Uterus (tissue), 2 donors: ENCODE measurements around the gene KCNQ1.

ENCODE experiments used
- CTCF ChIP-seq, 4 experiments: fragments of 200-600 bp in 2 of 4; fragments of 450-650 bp in 2 of 4; sonication (generic) in 2 of 4; IDR thresholded peaks; one replicate each; pipeline ENCODE4 v1.5.1; 2016 to 2019; ENCODE audit warnings: antibody characterized with exemption in 4 of 4, mild to moderate bottlenecking in 2 of 4, moderate library complexity in 1 of 4
- POLR2A ChIP-seq, 2 donors: fragments of 450-650 bp; IDR thresholded peaks; one replicate each; pipeline ENCODE4 v1.6.1; 2016; ENCODE audit warnings: antibody characterized with exemption in 2 of 2, mild to moderate bottlenecking in 1 of 2, moderate library complexity in 1 of 2

- no peak for TF ChIP-seq POLR2A (IDR thresholded peaks at IDR 0.05)
- no peak for TF ChIP-seq CTCF (IDR thresholded peaks at IDR 0.05)
Measured at GRCh38 chr11:2537010-2537705, 92.3 kb downstream of the KCNQ1 start.
